GM21526 (cell line): ENCODE results near the gene LRRC8D.
"Not testable (repeated sequence)": the region's sequence is repeated elsewhere in the genome, so short reads cannot be mapped to it uniquely, and the experiment has no call there.

Experiments used
- ATAC-seq: cut with Tn5 transposase; IDR thresholded peaks from one replicate; pipeline ENCODE4 v1.9.1; 2021; ENCODE audit warnings: moderate library complexity; ENCODE audit not compliant: unreplicated experiment, low FRiP score

Gene LRRC8D

DNA sequence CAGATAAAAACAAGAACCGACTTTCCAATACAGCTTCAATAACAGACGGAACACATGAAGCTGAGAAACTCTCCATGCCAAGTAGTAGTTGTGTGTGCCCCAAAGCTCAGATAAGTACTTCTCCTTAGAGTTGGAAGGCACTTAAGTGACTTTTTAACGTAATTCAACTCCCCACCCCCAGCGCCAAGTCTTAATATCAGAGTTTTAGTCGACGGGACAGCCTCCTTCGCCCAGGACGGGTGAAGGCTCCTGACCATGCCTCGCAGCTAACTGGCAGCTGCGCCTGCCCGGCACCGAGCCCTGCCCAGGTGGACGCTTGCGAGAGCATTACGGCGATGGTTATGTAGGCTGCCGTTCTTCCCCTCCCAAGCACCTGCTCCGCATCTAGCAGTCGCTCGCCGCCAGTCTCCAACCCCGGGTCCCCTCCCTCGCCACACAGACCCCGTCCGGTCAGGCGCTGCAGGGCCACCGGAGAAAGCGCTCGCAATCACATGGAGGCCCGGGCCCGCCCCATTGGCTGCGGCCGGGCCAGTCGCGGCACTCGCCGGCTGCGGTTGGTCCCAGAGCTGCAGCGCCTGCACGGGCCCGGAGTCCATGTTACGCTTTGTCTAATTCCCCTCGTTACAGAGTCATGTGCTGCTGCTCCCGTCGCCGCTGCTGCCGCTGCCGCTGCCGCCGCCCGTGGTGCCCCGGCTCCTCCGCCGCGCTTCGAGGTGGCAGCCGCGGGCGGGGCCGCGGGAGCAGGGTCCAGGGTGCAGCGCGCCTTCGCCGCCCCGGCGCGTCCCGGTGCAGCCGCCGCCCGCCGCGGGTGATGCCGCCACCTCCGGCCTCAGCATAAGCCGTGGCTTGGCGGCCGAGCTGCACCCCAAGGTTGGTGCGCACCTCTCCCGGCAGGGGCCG is at the start of gene LRRC8D:
LRRC8D (plus strand) TSS at position 611 of the 900 bp plus-strand sequence. CDS start 112,037 bp downstream, outside the sequence.
- peak; percentile 80 for ATAC-seq

- ATAC-seq: no peak
Measured at GRCh38 chr1:89771991-89772560, 48.8 kb upstream of the LRRC8D start.

DNA sequence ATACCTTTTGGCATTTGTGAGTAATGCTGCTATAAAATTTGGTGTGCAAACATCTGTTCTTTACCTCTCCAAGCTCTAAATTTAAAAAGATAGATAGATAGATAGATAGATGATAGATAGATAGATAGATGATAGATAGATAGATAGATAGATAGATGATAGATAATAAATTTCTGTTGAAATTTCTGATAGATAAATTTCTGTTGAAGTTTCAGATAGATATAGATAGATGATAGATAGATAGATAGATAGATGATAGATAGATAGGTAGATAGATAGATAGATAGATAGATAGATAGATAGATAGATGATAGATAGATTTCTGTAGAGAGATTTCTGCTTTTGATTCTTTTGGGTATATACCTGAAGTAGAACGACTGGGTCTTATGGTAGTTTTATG is 44.7 kb upstream of the LRRC8D start:
- not testable (repeated sequence) for ATAC-seq

DNA sequence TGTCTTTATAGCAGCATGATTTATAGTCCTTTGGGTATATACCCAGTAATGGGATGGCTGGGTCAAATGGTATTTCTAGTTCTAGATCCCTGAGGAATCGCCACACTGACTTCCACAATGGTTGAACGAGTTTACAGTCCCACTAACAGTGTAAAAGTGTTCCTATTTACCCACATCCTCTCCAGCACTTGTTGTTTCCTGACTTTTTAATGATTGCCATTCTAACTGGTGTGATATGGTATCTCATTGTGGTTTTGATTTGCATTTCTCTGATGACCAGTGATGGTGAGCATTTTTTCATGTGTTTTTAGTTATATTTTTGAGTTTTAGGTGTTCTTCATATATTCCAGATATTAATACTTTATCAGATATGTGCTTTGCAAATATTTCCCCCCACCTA is 43.6 kb upstream of the LRRC8D start:
- not testable (repeated sequence) for ATAC-seq

- ATAC-seq: no peak
Measured at GRCh38 chr1:89779151-89779940, 41.5 kb upstream of the LRRC8D start.

DNA sequence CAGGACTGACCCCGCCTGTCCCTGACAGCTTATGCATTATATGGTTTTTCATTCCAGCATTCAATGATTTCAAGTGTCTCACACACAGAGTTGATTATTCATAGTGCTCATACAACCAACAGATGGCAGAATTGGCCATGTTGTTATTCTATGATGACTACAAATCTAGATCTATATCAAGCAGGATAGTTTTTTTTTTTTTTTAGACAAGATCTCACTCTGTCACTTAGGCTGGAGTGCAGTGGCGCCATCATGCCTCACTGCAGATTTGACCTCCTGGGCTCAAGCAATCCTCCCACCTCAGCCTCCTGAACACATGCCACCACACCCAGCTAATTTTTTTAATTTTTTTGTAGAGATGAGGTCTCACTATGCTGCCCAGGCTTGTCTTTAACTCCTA is 40.1 kb upstream of the LRRC8D start:
- ATAC-seq: no peak

DNA sequence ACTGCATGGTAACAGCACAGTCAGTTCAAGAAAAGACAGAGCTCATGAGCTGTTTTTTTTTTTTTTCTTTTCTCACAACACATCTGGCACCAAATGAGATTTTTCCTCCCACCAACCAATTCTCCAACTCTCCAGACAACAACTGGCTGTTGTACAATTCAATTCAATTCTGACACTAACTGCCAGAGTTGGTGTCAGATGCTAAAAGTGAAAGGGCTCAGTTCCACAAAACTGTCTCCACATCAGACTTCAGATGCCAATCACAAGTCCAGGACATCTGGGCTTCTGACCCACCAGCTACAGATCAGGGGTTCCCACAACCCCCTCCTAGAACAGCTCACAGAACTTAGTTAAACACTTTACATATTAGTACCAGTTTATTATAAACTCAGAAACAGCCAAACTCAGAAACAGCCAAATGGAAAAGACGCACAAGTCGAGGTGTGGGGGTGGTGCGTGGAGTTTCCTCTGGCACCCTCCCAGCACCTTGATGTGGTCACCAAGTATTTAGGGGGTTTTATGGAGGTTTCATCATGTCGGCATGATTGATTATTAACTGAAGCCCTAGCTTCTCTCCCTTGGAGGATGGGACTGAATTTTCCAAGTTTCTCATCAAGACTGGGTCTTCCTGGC is 39.2 kb upstream of the LRRC8D start:
- ATAC-seq: peak; percentile 62

DNA sequence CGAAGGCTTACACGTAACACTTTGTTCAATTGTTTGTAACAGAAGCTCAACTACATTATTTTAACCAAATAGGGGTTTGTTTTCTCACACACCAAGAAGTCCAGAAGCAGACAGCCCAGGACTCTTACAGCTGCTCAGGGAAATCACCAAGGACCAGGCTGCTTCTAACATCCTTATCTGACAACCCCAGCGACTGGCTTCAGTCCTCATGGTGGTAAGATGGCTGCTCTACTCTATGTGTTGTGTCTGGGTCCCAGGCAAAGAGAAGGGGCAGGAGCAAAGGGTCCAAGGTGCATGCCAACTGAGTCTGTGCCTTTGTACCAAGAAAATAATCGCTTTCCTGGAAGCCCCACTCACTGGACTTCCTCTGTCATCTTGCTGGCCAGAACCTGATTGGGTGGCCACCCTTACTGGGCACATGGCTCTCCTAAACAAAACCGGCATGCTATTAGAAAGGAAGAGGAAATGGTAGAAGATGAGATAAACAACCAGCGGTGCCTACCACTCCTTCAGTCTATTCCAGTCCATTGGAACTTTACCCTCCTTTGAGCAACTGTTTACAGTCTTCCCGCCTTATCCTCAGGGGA is 34.1 kb upstream of the LRRC8D start:
- no peak for ATAC-seq

DNA sequence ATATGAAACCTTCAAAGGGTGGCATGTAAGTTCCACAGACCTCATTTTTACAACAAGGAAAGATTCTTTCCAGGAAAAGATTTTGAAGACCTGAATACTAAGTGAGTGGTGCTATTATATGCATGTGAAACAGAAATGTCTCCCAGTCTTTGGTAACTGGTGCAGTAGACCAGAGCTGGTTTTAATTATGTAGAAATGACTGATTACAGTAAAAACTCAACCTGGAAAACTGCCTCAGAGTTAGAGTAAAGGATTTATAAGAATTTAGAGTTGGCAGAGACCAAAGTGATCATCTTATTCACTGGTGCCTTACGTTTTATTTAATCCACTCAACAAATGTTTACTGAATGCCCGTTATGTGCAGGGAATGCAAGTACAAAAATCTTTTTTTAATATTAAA is 30.2 kb upstream of the LRRC8D start:
- ATAC-seq: no peak

DNA sequence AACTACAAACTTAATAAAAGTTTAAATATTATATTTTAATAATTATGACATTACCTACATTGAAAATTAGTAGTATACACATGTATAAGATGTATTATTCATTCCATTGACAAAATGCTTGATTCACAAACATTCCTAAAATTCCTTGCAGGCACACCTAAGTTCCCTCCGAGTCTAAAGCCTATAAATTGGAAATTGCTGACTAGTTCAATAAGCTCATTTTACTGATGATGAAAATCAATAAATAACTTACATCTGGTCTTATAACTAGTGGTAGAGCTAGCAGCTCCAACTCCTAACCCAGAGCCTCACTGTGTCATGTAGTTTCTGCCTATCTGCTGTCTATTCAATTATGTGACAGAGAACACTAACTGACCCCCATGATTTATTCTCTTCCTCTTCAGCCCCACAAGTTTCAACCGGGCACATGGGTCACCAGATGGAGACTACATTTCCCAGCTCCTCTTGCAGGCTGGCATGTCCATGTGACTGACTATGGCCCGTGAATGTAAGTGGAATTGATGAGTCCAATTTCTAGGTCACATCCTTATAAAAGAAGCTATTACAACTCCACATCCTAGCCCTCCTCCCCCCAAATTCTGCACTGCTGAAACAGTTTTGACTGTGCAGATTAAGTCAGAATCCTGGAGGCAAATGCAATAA is 29.6 kb upstream of the LRRC8D start:
- ATAC-seq: no peak

GRCh38 chr1:89794406-89794805 is 26.4 kb upstream of the LRRC8D start:
- ATAC-seq: no peak

- ATAC-seq: not testable (repeated sequence)
Measured at GRCh38 chr1:89795571-89795970, 25.3 kb upstream of the LRRC8D start.

GRCh38 chr1:89797876-89798275 is 23.0 kb upstream of the LRRC8D start:
- not testable (repeated sequence) for ATAC-seq

DNA sequence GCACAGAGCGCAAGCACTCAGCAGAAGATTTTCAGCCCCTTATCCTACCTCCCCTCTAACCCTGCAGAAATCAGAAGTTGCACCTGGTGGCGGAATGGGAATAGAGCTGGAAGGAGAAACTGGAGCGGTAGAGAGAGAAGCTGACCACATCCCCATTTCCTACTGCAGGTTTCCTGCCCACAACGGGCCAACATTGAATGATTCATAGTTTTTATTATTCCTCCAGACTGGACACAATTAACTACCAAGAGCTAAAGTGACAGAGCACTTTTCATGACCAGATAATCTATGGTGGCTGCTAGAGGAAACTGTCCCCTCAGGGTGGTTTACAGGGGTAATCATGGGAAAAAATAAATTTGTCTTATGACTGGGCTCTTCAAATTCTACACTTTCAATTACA is 21.3 kb upstream of the LRRC8D start:
- ATAC-seq: no peak

GRCh38 chr1:89800022-89800655 is 20.7 kb upstream of the LRRC8D start:
- no peak for ATAC-seq

DNA sequence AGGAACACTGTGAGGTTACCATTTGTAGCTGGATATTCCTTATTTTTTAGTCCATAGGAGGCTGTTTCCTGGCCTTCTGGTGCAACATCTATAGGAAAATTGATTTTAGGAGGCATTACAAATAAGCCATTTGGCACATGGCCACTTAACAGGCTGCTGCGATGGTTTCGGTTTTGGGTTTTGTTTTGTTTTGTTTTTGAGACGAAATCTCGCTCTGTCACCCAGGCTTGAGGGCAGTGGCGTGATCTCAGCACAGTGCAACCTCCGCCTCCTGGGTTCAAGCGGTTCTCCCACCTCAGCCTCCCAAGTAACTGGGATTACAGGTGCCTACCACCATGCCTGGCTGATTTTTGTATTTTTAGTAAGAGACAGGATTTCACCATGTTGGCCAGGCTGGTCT is 20.1 kb upstream of the LRRC8D start:
- ATAC-seq: no peak

DNA sequence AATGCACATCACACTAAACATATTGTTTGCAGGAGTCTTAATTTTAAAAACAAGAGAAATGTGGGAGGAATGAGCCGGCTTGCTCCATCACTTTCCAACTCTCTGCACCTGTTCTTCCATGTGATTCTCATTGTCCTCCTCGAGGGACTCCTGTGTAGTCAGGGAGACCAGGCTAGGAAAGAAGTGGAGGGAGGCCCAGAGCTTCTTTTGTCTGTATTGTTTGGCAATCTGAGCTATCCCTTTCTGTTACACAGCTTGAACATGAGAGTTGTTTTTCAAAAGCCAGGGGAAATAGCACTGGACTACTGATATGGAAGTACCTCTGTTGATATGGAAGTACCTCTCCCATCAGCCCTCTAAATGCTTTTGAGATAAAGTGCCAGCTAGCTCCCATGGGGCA is 18.8 kb upstream of the LRRC8D start:
- no peak for ATAC-seq

DNA sequence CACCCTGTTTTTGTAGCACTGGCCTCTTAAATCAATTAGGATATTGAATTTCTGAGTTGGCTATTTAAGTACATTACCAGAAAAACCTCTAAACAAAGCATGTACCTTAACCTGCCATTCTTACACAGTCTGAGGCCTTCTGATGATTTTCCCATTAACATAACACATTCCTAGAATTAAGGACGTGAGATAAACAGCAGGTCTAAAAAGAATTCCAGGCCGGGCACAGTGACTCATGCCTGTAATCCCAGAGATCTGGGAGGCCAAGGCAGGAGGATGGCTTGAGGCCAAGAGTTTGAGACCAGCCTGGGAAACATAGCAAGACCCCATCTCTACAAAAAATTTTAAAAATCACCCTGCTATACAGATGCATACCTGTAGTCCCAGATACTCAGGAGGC is 18.0 kb upstream of the LRRC8D start:
- no peak for ATAC-seq

DNA sequence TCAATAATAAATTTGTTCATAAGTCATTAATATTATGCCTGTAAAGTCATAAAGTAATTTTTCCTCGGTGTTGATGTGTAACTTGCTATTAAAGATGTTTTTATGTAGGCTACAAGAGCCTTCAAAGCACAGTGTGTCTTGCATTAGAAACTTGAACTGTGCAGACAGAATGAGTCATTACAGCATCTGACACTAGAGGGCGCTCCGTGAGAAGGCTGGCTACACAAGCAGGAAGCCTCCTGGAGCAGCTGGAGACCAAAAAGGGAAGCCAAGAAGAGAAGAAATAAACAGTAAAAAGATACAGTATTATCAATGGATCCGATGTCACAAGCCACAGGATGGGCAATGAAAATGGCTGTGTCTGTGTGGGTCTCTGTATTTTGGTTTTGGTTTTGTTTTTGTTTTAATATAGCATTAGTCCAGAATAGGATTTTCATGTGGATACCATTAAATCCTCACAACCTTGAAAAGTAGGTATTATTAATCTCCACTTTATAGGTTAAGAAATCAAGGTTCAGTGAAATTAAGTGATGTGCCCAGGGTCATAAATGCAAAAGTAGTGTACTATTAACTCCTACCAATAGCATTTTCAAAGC is 16.1 kb upstream of the LRRC8D start:
- ATAC-seq: peak; percentile 85
